Stimulated activated CD8-positive, alpha-beta memory T cell treated with anti-CD3 and anti-CD28 coated beads, Interleukin-12 subunit alpha, Interleukin-12 subunit beta, amount 100 ng/mL, for 24 hours (primary cell): ENCODE measurements around the gene METTL14.
A peak's percentile ranks its signal among the peaks of the same experiment; 100 is the strongest.
"Not testable (repeated sequence)": the region's sequence is repeated elsewhere in the genome, so short reads cannot be mapped to it uniquely, and the experiment has no call there.

Experiments
- DNase-seq: peaks from one replicate; pipeline ENCODE4 v3.0.0-alpha.2; 2020; ENCODE audit errors: extremely low read depth

METTL14 gene

DNA sequence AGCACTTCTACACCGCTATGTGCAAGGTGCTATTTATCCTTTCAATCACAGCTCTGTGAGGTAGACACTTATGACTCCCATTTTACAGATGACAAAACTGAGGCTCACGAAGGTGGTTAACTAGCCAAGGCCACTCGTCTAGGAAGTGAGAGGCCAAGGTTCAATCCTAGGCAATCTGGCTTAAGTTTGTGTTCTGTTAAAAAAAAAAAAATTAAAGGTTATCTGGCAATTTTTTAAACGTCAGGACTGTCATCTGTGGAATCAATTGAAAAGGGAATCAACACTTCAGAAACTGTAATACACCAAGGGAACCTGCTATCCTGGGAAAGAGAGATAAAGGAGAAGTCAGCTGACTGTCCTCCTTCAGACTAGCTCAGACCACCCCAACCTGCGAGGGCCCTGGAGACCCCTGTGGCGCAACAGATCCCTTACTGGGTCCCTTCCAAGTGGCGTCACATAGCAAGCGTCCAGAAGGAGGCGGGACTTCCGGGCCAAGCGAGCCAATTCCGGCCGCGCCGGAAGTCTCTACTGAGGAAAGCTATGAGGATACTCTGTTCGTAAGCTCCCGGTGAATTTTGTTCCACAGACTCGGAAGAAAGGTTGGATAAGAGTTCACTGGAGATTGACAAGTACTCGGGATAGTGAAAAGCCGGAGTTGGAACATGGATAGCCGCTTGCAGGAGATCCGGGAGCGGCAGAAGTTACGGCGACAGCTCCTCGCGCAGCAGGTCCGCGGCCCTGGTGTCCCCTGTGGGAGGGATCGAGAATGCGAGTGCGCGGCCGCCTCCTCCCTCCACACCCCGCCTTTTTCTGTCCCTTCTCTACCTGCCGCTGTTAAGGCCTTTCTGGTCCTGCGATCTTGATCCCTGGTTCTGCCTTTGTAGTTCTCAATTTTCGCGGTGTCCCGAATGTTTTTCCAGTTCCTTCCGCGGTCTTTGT lies at the start of gene METTL14:
Gene METTL14 (plus strand): TSS at position 520 of the 939 bp plus-strand sequence. CDS start 143 bp downstream, at position 663.
- DNase-seq, result peak; percentile 76

DNA sequence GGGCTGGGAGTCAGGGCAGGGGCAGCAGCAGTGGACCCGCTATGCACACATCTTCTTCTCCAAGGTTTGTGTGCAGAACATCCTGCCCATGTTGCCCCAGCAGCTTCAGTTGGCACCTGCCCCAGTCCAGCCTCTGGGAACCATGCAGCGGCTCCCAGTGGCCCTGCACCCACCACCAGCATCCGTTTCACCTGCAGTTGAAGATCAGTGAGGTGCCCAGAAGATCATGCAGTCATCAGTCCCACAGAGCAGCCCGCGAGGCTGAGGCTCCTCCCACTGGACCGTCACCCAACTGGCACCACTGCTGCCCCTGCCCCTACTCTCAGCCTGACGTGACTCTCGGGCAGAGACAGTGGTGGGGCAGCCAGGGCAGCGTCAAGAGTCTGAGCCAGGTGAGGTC lies 49.1 kb upstream of the METTL14 start:
- DNase-seq, result not testable (repeated sequence)

DNA sequence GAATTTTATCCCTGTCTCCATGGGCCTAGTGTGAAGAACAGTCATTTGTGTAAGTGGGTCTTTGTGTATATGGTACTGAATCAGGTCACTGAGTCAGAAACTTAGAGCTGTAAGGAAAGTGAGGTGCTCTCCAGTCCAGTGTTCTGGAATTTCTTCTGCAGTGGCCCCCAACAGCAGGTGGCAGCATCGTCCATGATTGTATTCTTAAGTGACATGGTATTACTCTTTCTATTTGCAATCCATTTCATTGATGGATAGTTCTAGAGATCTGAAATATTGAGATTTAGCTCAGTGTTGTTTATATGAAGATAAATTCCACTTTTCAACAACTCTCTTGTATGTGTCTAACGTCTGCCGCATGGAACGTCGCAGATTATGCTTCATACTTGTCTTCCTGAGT lies 20.5 kb upstream of the METTL14 start:
- DNase-seq, result not testable (repeated sequence)

DNA sequence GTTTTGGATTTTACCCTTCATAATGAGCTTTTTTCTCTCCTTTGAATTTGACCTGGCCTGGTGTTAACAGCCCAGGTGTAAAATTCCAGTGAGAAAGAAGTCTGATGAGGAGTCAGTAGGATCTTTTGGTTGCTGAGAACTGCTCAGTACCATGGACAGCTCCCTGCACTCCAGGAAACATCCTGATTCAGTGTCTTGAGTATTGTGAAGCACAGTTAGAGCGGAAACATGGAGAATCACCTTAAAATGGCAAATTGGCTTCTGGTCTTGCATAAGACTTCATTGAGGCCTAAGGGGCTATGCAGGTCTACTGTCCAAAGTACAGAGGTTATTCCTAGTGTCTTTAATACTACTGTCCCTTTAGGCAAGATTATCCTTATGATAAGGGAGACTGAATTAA lies 16.0 kb upstream of the METTL14 start:
- not testable (repeated sequence) for DNase-seq

DNA sequence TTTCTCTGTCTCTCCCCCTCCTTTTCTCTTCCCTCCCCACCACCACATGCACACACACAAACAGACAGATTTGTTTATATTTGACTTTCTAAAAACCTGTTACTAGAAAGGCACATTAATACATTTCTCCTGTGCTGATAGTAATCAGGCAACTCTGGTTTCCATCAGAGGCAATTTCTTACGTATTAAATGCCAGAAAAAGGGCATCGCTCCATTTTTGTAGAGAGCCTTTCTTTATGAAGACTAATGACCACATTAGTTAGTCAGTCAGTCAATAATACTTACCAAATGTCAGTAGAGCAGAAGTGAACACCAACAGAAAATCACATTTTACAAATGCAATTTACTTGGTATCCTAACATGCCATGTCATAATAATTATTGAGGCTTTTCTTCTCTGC lies 14.2 kb upstream of the METTL14 start:
- not testable (repeated sequence) for DNase-seq

DNA sequence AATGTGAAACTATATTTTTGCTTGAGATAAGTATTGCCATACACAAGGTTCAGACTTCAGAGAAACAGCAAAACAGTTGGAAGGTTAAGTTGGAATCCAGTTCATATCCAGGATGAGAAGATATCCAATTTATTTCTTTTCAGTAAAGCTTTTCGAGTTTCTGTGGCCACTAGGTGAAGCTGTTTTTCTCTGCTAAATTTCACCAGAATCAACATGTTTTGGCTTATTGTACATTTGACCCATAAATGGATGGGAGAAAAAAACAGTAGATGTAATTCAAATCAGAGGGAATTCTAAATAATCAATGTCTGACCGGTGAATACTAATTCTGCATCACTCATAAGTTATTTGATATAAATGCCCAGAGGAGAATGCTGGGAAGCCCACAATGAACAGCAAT lies 9.1 kb upstream of the METTL14 start:
- DNase-seq, result no peak

DNA sequence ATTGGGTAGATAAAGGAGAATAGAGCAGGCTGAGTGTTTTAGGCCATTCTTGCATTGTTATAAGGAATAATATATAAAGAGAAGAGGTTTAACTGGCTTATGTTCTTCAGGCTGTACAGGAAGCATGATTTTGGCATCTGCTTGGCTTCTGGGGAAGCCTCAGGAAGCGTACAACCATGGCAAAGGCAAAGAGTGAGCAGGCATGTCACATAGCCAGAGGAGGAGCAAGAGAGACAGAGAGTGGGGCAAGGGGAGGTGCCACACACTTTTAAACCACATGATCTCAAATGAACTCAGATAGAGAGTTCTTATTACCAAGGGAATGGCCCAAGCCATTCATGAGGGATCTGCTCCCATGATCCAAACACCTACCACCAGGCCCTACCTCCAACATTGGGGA lies 4.4 kb upstream of the METTL14 start:
- DNase-seq, result no peak

DNA sequence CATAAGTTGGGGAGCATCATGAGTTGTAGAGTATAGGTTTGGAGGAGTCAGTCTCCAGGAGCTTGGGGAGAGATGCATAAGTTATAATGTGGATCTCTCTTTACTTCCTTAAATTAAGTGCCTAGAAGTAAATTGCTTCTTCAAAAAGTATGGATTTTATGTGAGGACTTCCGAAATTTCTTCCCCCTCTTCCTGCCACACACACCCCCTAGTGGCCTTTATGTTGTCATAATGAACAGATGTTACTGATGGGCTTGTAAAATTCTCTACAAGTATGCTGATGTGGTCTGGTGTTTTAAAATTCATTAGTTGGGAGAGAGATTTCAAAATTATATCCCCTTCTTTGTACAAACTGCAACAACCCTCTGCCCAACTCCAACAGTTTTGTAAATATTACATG lies 2.3 kb upstream of the METTL14 start:
- DNase-seq, result no peak

DNA sequence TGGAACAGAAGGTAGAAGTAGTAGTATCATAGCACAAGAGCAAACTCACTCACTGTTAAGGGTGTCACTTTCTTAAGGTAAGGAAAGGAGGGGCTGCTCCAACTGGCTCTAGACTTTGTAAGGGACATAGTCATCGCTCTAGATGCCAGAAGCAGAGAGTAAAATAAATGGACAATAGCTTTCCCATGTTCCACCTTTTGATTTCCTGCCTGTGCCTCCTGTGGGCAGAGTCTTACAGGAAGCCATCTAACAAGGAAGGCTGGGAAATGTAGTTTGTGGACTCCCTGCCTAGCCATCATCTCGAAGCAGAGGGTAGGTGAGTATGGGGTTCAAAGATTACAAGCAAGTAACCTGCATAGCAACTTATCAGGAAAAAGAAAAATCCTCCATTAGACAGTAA lies 1.7 kb upstream of the METTL14 start:
- no peak for DNase-seq

DNA sequence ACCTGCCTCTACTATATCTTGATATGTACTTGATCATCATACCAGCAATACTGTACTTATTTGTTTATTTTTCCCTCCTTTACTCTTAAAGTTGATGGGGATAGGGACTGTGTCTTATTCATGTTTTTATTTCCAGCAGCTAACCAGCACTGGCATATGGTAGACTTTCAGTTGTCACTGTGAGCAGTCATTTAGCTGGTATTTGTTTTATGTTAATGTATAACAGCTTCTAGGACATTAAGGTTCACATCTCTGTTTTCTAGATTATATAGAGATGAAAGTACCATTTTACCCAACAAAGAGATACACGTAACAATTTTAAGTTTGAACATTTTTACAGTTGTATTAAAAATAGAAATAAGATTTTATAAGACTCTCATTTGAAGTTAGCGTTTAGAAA lies 17.9 kb downstream of the METTL14 start:
- no peak for DNase-seq

DNA sequence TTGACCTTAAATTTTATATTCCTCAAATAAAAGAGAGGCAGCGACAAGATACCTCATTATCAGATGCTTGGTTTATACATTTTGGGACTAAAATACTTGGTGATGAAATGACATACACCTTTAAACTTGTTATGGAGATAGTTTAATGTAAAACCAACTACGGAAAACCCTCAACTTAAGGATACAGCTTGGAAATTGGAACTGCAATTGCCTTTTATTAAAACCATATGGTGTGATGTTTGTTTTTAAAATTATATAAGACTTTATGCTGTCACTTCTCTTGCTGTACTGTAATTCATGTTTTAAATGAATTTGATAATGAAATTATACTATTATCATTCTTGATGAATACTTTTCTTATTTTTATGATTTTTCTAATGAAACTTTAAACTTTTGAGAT lies 25.9 kb downstream of the METTL14 start:
- no peak for DNase-seq

DNA sequence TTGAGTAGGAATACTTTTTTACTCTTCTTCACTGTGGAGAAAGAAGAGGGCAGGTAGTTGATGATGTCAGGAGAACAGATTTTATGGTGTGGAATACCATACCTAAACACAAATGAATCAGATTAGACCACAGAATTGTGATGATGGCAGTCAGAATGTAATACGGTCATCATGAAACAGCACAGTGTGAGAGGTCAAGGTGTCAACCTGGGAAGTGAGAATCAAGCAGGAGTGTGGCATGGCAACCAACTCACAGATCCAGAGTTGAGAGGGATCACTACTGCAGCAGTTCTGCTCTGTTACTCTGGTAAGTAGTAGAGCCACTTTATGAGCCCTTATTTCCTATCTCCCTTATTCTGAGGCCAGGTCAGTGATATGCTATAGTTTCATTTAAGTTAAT lies 27.7 kb downstream of the METTL14 start:
- DNase-seq, result no peak

DNA sequence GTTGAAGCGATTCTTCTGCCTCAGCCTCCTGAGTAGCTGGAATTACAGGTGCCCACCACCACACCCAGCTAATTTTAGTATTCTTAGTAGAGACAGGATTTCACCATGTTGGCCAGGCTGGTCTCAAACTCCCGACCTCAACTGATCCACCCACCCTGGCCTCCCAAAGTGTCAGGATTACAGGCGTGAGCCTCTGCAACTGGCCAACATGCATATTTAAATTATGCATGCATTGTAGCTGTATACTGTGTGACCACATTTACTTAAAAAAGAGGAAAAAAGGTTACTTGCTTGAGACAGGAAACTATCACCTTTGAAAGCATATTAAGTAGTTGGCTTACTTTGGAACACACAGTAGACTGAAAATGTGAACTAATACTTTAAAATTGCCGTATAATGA lies 29.5 kb downstream of the METTL14 start:
- DNase-seq, result no peak

DNA sequence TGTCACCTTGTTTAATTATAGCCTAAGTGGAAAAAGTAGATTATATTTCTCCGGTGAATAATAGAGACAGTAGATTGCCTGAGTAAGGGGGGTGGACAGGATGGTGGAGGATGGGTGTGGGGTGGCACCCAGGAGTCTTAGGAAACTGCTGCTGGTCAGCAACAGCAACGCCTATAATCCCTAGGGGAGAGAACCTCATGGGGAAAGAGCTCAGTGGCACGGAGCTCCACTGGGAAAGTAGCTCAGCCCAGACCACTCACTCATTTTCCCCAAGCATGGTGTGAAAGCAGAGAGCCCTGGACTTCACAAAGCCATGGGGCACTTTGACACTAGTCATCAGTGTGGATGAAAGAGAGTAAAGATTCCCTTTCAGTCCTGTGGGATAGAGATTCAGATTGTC lies 31.1 kb downstream of the METTL14 start:
- no peak for DNase-seq

DNA sequence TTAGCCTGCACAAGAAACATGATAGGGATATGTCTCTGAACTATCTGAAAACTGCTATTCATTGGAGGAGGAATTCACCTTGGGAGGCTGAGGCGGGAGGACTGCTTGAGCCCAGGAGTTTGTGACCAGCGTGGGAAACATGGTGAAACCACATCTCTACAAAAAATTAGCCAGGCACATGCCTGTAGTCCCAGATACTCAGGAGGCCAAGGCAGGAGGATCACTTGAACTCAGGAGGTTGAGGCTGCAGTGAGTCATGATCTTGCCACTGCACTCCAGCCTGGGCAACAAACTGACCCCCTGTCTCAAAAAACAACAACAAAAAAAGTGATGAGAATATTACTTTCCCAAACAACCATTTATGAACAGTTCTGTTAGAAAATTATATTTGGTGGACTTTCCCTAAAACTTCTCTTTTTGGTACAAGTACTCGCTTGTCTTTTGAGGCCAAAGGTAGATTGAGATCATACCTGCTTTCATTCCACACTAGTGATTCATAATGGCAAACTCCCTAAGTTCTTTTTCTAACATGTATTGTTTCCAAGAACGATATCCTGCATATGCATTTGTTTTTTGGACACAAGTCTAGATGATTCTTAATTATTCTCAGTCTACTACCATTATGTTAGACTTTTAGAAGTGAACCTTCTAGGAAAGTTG lies 33.4 kb downstream of the METTL14 start:
- DNase-seq, result no peak

DNA sequence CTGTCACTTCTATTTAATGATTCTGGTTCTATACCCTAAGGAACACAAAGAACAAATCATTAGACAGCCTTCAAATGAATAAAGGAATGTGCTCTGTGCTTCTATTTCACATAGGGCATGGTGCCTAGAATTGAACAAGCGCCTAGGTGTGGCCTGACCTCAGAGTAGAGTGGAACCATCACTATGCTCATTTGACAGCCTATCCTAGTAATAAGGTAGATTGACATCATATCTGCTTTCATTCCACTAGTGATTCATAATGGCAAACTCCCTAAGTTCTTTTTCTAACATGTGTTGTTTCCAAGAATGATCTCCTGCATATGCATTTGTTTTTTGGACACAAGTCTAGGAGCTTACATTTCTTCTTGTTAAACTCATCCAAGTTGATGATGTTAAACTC lies 36.6 kb downstream of the METTL14 start:
- DNase-seq, result no peak

DNA sequence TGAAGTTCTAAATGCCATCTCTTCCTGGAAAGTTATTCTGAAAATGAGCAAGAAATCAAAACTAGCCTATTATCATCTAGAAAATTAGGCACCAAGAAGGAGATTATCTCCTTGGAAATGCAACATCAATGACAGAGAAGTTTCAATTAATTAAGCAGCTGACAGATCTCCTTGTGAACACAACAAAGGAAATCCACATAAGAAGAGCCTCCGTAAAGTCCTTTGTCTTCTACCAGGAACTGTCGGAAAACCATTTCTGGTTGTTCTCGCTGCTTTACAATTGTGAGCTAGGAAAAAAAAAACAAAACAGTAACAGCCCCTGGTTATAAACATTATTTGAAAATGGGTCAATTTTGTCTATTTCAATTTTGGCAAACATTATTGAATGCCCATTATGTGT lies 38.2 kb downstream of the METTL14 start:
- no peak for DNase-seq

DNA sequence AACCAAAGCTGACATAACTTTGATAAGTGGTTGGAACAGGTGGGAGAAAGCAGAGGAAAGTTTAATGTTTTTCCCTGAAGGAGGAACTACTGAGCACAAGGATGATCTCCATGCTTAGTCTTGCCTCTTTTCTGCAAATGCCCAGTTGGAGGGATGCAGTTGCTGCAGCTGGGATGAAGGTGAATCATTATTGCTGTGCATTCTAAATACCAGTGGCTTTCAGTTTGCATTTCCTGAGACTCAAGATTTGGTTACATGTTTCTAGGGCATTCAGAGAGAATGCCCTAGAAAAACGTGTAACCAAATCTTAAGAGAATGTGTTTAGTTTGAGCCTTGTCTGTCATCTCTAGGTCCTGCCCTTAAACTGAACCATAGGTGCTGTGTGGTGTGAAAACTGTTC lies 42.2 kb downstream of the METTL14 start:
- DNase-seq, result no peak

DNA sequence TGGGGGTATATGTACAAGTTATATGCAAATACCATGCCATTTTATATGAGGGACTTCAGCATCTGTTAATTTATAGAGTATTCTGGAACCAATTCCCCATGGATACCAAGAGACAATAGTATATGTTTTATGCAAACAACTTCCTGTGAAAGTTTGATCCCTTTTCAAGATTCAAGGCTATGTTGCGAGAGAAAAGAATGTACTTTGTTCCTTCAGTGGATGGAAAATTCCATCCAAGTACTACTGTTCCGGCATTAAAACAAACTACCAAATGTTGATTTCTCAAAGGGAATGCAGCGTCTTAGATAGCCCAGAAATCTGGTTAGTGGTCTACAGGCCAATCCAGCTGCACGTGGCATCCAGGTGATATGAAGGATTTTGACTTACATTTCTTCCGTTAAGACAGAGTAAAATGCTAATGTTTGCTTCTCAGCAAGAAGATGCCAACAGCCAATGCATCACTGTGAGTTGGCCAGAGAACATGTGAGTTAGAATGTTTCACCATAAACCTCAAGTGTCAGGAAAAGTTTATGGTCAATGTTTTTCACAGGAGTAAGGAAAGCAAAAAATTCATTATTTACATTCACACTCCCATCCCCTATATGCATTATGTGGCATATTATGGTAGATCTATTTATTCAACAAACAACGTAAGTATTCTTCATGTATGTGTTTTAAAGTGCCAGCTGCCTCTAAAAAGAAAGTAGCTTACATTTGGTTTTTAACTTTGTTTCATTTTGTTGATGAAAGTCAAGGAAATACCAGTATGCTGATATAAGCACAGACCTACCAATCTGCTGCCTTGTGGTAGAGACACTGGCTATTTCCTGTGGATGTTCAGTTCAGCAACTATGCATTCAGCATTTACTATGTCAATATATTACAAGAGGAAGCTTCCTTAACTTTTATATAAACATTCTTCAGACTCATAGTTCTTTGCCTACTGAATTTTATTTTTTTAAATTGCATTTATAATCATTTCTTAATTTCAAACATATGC lies 44.4 kb downstream of the METTL14 start:
- DNase-seq, result no peak

DNA sequence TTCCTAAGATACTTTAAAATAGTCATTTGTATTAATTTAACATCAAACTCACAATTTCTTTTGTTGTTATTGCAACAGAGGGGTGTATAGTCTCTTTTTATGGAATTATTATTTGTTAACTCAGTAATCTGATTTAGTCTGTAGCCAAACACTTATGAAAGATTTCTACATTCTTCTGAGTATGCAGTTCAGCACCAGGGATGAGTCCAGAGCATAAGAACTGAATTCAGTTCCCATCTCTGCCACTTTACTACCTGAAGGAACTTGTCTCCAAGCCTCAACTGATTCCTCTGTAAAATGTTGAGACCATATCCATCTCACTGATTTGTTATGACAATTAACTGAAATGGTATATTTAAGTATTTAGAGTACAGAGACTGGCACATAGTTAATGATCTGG lies 45.5 kb downstream of the METTL14 start:
- DNase-seq, result no peak

DNA sequence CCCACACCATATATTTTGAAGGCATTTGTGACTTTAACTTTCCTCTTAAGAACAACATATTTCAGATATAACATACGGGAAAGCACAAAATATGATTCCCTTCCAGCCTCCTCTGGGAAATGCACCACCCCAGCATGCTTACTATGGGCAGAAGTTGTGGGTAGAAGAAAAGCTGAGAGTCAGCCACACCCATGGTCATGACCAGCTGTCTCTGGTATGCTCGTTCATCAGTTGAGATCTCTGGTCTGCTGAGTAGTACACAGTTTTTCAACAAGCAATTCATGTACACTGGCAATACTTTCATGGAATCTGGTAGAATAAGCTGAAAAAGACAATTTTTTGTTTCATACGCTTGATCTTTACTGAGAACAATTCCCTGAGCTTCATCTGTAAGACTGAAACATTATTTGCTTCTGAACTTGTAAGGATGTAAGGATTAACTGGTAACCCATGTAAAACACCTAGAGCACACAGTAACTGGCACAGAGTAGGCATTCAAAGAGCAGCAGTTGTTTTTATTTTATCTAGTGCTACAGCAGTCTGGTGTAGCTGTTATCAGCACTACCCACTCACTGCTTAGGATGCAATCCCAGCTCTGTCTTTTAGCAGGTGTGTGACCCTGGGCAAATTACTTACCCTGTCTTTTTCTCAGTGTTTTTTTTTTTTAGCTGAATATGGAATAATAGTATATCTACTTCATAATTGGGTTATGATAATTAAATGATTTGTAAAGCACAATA lies 47.6 kb downstream of the METTL14 start:
- DNase-seq, result no peak
